Left ventricle myocardium superior (tissue), 1 donor: ENCODE measurements around the gene CBX3. TPM values are rescaled to one million over a fixed set of nuclear protein-coding genes. Genes with fewer than 3 reads are reported as not detected.
"Not testable (repeated sequence)": the region's sequence is repeated elsewhere in the genome, so short reads cannot be mapped to it uniquely, and the experiment has no call there.

Experiments used
- ATAC-seq: fragments of 200-7000 bp; cut with Tn5 transposase; one replicate; pipeline ENCODE4 v1.9.1; 2020; ENCODE audit warnings: mild to moderate bottlenecking, moderate library complexity
- DNase-seq: peaks from one replicate; pipeline ENCODE4 v3.0.0-alpha.2; 2020
- intact Hi-C: fragments of 100-400 bp; cut with micrococcal nuclease; formaldehyde crosslinking; loops from one replicate; pipeline ENCODE4 v1.11.0; 2022
- long read RNA-seq: library from polyadenylated mRNA; unstranded; transcript quantifications from one replicate; pipeline ENCODE4 v2.0.0, GENCODE V29; 2021
- total RNA-seq: library from RNA; stranded (reverse); fragmentation: NEBNext Ultra II Directional; extraction: Animal tissue kit (Norgen Biotek cat#: 25700); gene quantifications from one replicate; pipeline ENCODE4 v1.2.1, GENCODE V29; 2021
- donor health status: DM: no; HTN: yes; CAD: no; lungs with severe emphysema.

Gene CBX3
- 61.3 TPM for total RNA-seq
- long read RNA-seq, transcript CBX3-202 (6 exons, 1,857 nt): major isoform, 110 of 134 reads
- long read RNA-seq, transcript CBX3-201 (6 exons, 2,128 nt): minor isoform, 12 of 134 reads
- long read RNA-seq, partial matches to known transcripts: 5 of 134 reads
- long read RNA-seq, other reads (novel, unspliced or antisense): 6 of 134 reads

- intact Hi-C loops: no loop called here
- peak; percentile 78 for ATAC-seq
Measured at GRCh38 chr7:26201247-26202018, at the start of gene CBX3. CBX3 (plus strand) TSS chr7:26201745; CDS start chr7:26202999, 1,254 bp downstream.

GRCh38 chr7:26151953-26152781, 49.4 kb upstream of the CBX3 start, which contains the start of gene NFE2L3:
NFE2L3 (plus strand) TSS chr7:26152198; CDS start chr7:26152499, 301 bp downstream.
- DNase-seq: peak; percentile 81
- intact Hi-C loops: no loop called here
- ATAC-seq: peak; percentile 90

More at GRCh38 chr7:26201247-26202018, at the start of gene CBX3:
- peak; percentile 93 for DNase-seq

GRCh38 chr7:26152782-26153240, 48.7 kb upstream of the CBX3 start:
- intact Hi-C loops, ATAC-seq, DNase-seq: not testable (repeated sequence)

GRCh38 chr7:26153241-26153822, 48.2 kb upstream of the CBX3 start:
- no peak for ATAC-seq
- intact Hi-C loops: no loop called here
- DNase-seq: no peak

- no peak for DNase-seq
- peak; percentile 43 for ATAC-seq
- intact Hi-C loops: no loop called here
Measured at GRCh38 chr7:26153823-26154783, 47.4 kb upstream of the CBX3 start.

GRCh38 chr7:26155531-26156375, 45.8 kb upstream of the CBX3 start:
- ATAC-seq (no peak), DNase-seq (no peak)
- intact Hi-C loops: no loop called here

GRCh38 chr7:26156451-26157420, 44.8 kb upstream of the CBX3 start:
- intact Hi-C loops: no loop called here
- ATAC-seq: no peak
- DNase-seq: no peak

- intact Hi-C loops: no loop called here
- no peak for ATAC-seq
- DNase-seq: no peak
Measured at GRCh38 chr7:26157520-26158105, 43.9 kb upstream of the CBX3 start.

- DNase-seq: no peak
- intact Hi-C loops: no loop called here
- no peak for ATAC-seq
Measured at GRCh38 chr7:26159243-26159642, 42.3 kb upstream of the CBX3 start.

GRCh38 chr7:26160896-26161295, 40.6 kb upstream of the CBX3 start:
- intact Hi-C loops: no loop called here
- ATAC-seq (no peak), DNase-seq (no peak)

GRCh38 chr7:26162431-26162830, 39.1 kb upstream of the CBX3 start:
- no peak for ATAC-seq
- DNase-seq: no peak
- intact Hi-C loops: no loop called here

- intact Hi-C loops, ATAC-seq, DNase-seq: not testable (repeated sequence)
Measured at GRCh38 chr7:26163804-26164203, 37.7 kb upstream of the CBX3 start.

GRCh38 chr7:26165950-26166683, 35.4 kb upstream of the CBX3 start:
- ATAC-seq (no peak), DNase-seq (no peak)
- intact Hi-C loops: no loop called here

GRCh38 chr7:26166684-26167266, 34.8 kb upstream of the CBX3 start:
- DNase-seq (no peak), ATAC-seq (no peak)
- intact Hi-C loops: no loop called here
